ENCODE data around the gene TLE2.

GRCh38 chr19:3014135-3014534 is 14.9 kb downstream of the TLE2 start:
- no peak for TF ChIP-seq EP300 (IDR thresholded peaks at IDR 0.05; ENCODE audit: borderline replicate concordance)
- TF ChIP-seq YY1 (IDR thresholded peaks at IDR 0.05; ENCODE audit: low read depth), result no peak
- TF ChIP-seq RAD21 (IDR thresholded peaks at IDR 0.05; ENCODE audit: low read depth), result no peak
- no peak for TF ChIP-seq REST (IDR thresholded peaks at IDR 0.05; ENCODE audit: low read depth)

All from Ishikawa (cell line).